K562 (cell line): ENCODE measurements around the gene RALY. TPM values are rescaled to one million over a fixed set of nuclear protein-coding genes. Genes with fewer than 3 reads are reported as not detected.
A peak's percentile ranks its signal among the peaks of the same experiment; 100 is the strongest.

Experiments
- ATAC-seq: fragments of 200-7000 bp; cut with Tn5 transposase; 3 replicates; pipeline ENCODE4 v1.9.1; 2020; ENCODE audit warnings: moderate library complexity
- BruUV-seq: library from RNA; stranded (reverse); fragments of 400-500 nt; replicated peaks from 2 replicates; lab custom pipeline; 2021; lab: Mats Ljungman, UMichigan
- CTCF ChIA-PET: fragments of 300-600 bp; formaldehyde crosslinking; extraction: SDS; loops from one replicate; lab custom pipeline; 2021; ENCODE audit warnings: low intra/inter-chr PET ratio; lab: Yijun Ruan, JAX
- POLR2A ChIA-PET: fragments of 300-600, 350-650 bp; sonication (Branson Sonifier 250); formaldehyde crosslinking; extraction: SDS; loops from one replicate; lab custom pipeline; 2021; ENCODE audit warnings: antibody characterized with exemption, inconsistent platforms; lab: Yijun Ruan, JAX
- DNase-seq, 4 experiments: peaks; one replicate each; pipeline versions ENCODE4 v3.0.0 to v3.0.0-alpha.2; 2011 to 2018; ENCODE audit warnings: low spot score in 3 of 4, mixed read lengths in 3 of 4; ENCODE audit errors: extremely low read depth in 1 of 4
- FAIRE-seq: peaks from 2 replicates; lab custom pipeline; 2011; peaks lifted over from hg19 to GRCh38; lab: Jason Lieb, UNC
- H2AFZ ChIP-seq: 2 replicates; pipeline ENCODE4 v1.6.0; 2011; ENCODE audit warnings: low read depth, low read length, control low read depth, inconsistent platforms
- H3K27ac ChIP-seq: fragments of 200-600 bp; 3 replicates; pipeline ENCODE4 v1.8.0; 2011; ENCODE audit warnings: low read depth, mild to moderate bottlenecking, control low read depth, inconsistent platforms, low read length, moderate library complexity, mixed read lengths; ENCODE audit errors: extremely low read depth
- H3K27me3 ChIP-seq, 2 experiments: fragments of 300-600 bp in 1 of 2; 2 replicates in 1 of 2; 3 replicates in 1 of 2; pipeline versions ENCODE4 v1.6.0 to v1.8.0; 2011; ENCODE audit warnings: inconsistent platforms in 2 of 2, low read length in 2 of 2, mild to moderate bottlenecking in 1 of 2, mixed read lengths in 1 of 2, moderate library complexity in 1 of 2; ENCODE audit not compliant: control insufficient read depth in 2 of 2, insufficient read depth in 2 of 2
- H3K36me3 ChIP-seq: fragments of 300-600 bp; 3 replicates; pipeline ENCODE4 v1.8.0; 2011; ENCODE audit warnings: mild to moderate bottlenecking, low read length, inconsistent platforms; ENCODE audit not compliant: control insufficient read depth, insufficient read depth
- H3K4me1 ChIP-seq, 2 experiments: fragments of 200-600 bp in 1 of 2; replicated peaks in 1 of 2; 2 replicates in 1 of 2; 3 replicates in 1 of 2; pipeline versions ENCODE4 v1.5.1 to v1.8.0; 2011; ENCODE audit warnings: inconsistent platforms in 2 of 2, low read length in 2 of 2, mild to moderate bottlenecking in 1 of 2, mixed read lengths in 1 of 2, moderate library complexity in 1 of 2; ENCODE audit not compliant: control insufficient read depth in 2 of 2, insufficient read depth in 2 of 2
- H3K4me2 ChIP-seq: 2 replicates; pipeline ENCODE4 v1.6.1; 2011; ENCODE audit warnings: low read length, control low read depth, inconsistent platforms, mixed read lengths; ENCODE audit not compliant: insufficient read depth
- H3K4me3 ChIP-seq: fragments of 200-600 bp; sonication (generic), shearing (Covaris generic); 2 replicates; pipeline ENCODE4 v1.5.1; 2016; ENCODE audit warnings: control low read depth, inconsistent platforms
- H3K79me2 ChIP-seq: fragments of 200-600 bp; 3 replicates; pipeline ENCODE4 v1.8.0; 2011; ENCODE audit warnings: low read length, inconsistent platforms; ENCODE audit not compliant: control insufficient read depth, insufficient read depth
- H3K9ac ChIP-seq, 2 experiments: 2 replicates each; pipeline versions ENCODE4 v1.6.0 to v1.6.1; 2011; ENCODE audit warnings: low read depth in 2 of 2, low read length in 2 of 2, control low read depth in 1 of 2, inconsistent platforms in 1 of 2, mild to moderate bottlenecking in 1 of 2, mixed read lengths in 1 of 2; ENCODE audit not compliant: insufficient read depth in 1 of 2
- H3K9me1 ChIP-seq: one replicate; pipeline ENCODE4 v1.6.0; 2011; ENCODE audit warnings: inconsistent platforms, mild to moderate bottlenecking, low read length, moderate library complexity; ENCODE audit not compliant: control insufficient read depth, insufficient read depth
- H3K9me3 ChIP-seq: replicated peaks from 2 replicates; pipeline ENCODE4 v1.5.1; 2011; ENCODE audit warnings: low read depth, low read length, inconsistent platforms; ENCODE audit not compliant: control insufficient read depth, insufficient read depth
- H4K20me1 ChIP-seq: replicated peaks from 2 replicates; pipeline ENCODE4 v1.6.1; 2011; ENCODE audit warnings: low read length, inconsistent platforms, mixed read lengths; ENCODE audit not compliant: control insufficient read depth, insufficient read depth
- CBFB ChIP-seq: sonication (generic); formaldehyde crosslinking; IDR thresholded peaks from 2 replicates; pipeline ENCODE4 v1.4.0; 2020; ENCODE audit warnings: mild to moderate bottlenecking, missing genetic modification reagents
- HOXB6 ChIP-seq: fragments of 250-450 bp; sonication (Bioruptor Pico); IDR thresholded peaks from 2 replicates; pipeline ENCODE4 v1.5.1; 2022; ENCODE audit warnings: mild to moderate bottlenecking, borderline replicate concordance
- MCM7 ChIP-seq, 2 experiments: fragments of 450-650 bp; IDR thresholded peaks; 2 replicates each; pipeline ENCODE4 v1.6.1; 2016 to 2018
- NR1H2 ChIP-seq: sonication (generic); formaldehyde crosslinking; IDR thresholded peaks from 2 replicates; pipeline ENCODE4 v1.4.0; 2020; ENCODE audit warnings: mild to moderate bottlenecking, missing genetic modification reagents
- POLR2G ChIP-seq: fragments of 200-400 bp; formaldehyde crosslinking; IDR thresholded peaks from 2 replicates; pipeline ENCODE4 v1.6.1; 2017; ENCODE audit warnings: low read depth, mild to moderate bottlenecking, antibody characterized with exemption, low read length, moderate library complexity
- SNRNP70 ChIP-seq: fragments of 200-400 bp; formaldehyde crosslinking; optimal IDR thresholded peaks from 2 replicates; pipeline ENCODE3; 2017; ENCODE audit warnings: low read depth, low read length
- TEAD4 ChIP-seq, 2 experiments: sonication (generic) in 1 of 2; formaldehyde crosslinking in 1 of 2; IDR thresholded peaks; 2 replicates each; pipeline versions ENCODE4 v1.6.1 to v1.8.0; 2012 to 2022; ENCODE audit warnings: borderline replicate concordance in 1 of 2, inconsistent platforms in 1 of 2, low read length in 1 of 2, mild to moderate bottlenecking in 1 of 2, missing genetic modification reagents in 1 of 2
- WGBS: fragments of 100-300 bp; shearing (Covaris generic); methylation state at CpG from one replicate; pipeline ENCODE4 v1.1.6; 2016; ENCODE audit warnings: low coverage, mixed read lengths; ENCODE audit not compliant: insufficient coverage; ENCODE audit errors: missing lambda C conversion rate; 5-methylcytosine and 5-hydroxymethylcytosine counted together
- in situ Hi-C: fragments of 300-500 bp; cut with MboI; formaldehyde crosslinking; loops from 4 replicates; pipeline ENCODE4 v1.15.0; 2018; ENCODE audit warnings: inconsistent platforms, mixed read lengths
- intact Hi-C: fragments of 100-400 bp; cut with micrococcal nuclease; formaldehyde crosslinking; loops from 2 replicates; pipeline ENCODE4 v1.14.2; 2022
- polyA plus RNA-seq, 8 experiments: library from polyadenylated mRNA; depleted of rRNA in 4 of 8; stranded (reverse) in 5 of 8; unstranded in 3 of 8; fragments of >200 nt; fragmentation: Nextera tagmentation in 2 of 8; fragmentation: Illumina TruSeq in 1 of 8; extraction: Ambion mirVana in 2 of 8; extraction: Trizol in 1 of 8; gene quantifications; 2 replicates each; pipeline versions ENCODE4 v1.2.1 to v1.2.3, GENCODE V29; 2011 to 2014; ENCODE audit warnings: inconsistent platforms in 1 of 8, missing spikeins in 1 of 8
- total RNA-seq, 7 experiments: library from RNA; depleted of rRNA in 6 of 7; stranded (reverse); fragments of >200 nt in 6 of 7; fragmentation: Illumina TruSeq in 2 of 7; extraction: Trizol in 2 of 7; gene quantifications; 2 replicates each; pipeline versions ENCODE4 v1.2.1 to v1.2.3, GENCODE V29; 2011 to 2021; ENCODE audit warnings: low replicate concordance in 1 of 7
- TF ChIP-seq, protein P1 (sequence below): fragments of 250-450 bp; sonication (Bioruptor Pico); IDR thresholded peaks from 2 replicates; pipeline ENCODE4 v1.8.0; 2022; ENCODE audit warnings: inconsistent platforms, mild to moderate bottlenecking, moderate library complexity, borderline replicate concordance
- TF ChIP-seq, protein P2 (sequence below): sonication (generic); formaldehyde crosslinking; IDR thresholded peaks from 2 replicates; pipeline ENCODE4 v1.8.0; 2022; ENCODE audit warnings: mild to moderate bottlenecking, missing genetic modification reagents

Gene RALY
- total and polyA plus RNA-seq, 9 of the 15 experiments (the other 6 are each of a cell fraction or from before 2014, with no cell fraction given) = 0.80 to 207 (median 128) TPM

DNA sequence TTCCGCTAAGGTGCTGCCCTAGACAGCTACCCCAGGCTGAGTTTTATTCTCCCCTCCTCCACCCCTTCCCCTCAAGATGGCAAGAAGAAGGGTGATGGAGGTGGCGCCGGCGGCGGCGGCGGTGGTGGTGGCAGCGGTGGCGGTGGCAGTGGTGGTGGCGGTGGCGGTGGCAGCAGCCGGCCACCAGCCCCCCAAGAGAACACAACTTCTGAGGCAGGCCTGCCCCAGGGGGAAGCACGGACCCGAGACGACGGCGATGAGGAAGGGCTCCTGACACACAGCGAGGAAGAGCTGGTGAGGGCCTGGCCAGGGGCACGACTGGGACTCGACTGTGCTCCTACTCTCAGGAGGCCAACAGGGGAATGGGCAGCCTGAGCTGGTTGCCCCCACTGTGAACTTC, 83.2 kb downstream of the RALY start:
- no peak overlapping the region for H3K4me2 ChIP-seq
- FAIRE-seq = no peak
- DNase-seq = no peak
- BruUV-seq = no TSS peak
- no peaks in the 10 kb centered on the region for H3K27me3 ChIP-seq
- ChIA-PET POLR2A (interaction anchor here (0.5 to 1.8 kb wide), 6 partner anchors 12 to 587 kb away, joined by 3 to 5 read pairs (median 4); partner anchors contain the start of genes CBFA2T2 and EIF2S2), CTCF (no interaction called here)
- in situ Hi-C loops = loop anchor here (10.0 kb wide), 1 partner anchor 152 kb away; no protein-coding TSS in a partner anchor
- peaks cover 8% of the 10 kb centered on the region; the same call in 2 of the 3 replicates for H3K79me2 ChIP-seq
- intact Hi-C loops = no loop called here
- no peaks in the 10 kb centered on the region for H3K9me3 ChIP-seq
- ATAC-seq = no peak
- no peak overlapping the region for H2AFZ ChIP-seq
- TF ChIP-seq POLR2G = peak; percentile 44
- no peak for TF ChIP-seq NR1H2 (CRISPR knock-in tag)
- no peak overlapping the region for H3K4me3 ChIP-seq
- H3K27ac ChIP-seq = no peak overlapping the region
- H4K20me1 ChIP-seq = 0 out of 2 replicates have a peak, but pooled peaks cover 4% of the 10 kb centered on the region
- H3K4me1 ChIP-seq = peaks cover 0 to 4% of the 10 kb centered on the region in 2 experiments; a peak in 2 of 5 replicates
- peaks cover 96% of the 10 kb centered on the region for H3K36me3 ChIP-seq
- peaks cover 3% of the 10 kb centered on the region for H3K9me1 ChIP-seq
- no peak overlapping the region for H3K9ac ChIP-seq
- 100% methylated on average over 4 of the region's 20 CpGs for WGBS

DNA sequence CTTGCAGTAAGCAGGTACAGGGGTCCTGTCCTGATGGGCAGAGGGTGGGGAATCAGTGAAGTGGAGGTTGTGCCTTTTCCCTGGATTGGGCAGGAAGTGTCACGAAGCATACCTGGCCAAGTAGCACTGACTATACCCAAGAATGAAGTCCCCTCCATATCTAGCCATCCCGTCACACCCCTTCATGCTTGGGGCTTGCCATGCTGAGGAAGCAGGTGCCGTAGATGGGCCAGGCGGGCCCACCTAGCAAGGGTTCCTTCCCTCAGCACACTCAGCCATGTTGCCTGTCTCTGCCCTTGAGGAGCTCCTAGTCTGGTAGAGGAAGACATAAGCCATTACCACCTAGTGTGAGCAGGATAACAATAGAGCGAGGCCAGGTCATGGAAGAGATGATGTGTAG, 84.8 kb downstream of the RALY start:
- no peaks in the 10 kb centered on the region for H4K20me1 ChIP-seq
- ATAC-seq = no peak
- no TSS peak for BruUV-seq
- H3K4me3 ChIP-seq = no peak overlapping the region
- no peak overlapping the region for H3K27ac ChIP-seq
- no peaks in the 10 kb centered on the region for H3K9me3 ChIP-seq
- in situ Hi-C loops (loop anchor here (10.0 kb wide), 1 partner anchor 154 kb away; no protein-coding TSS in a partner anchor), intact Hi-C loops (no loop called here)
- peaks cover 85% of the 10 kb centered on the region for H3K36me3 ChIP-seq
- no peaks in the 10 kb centered on the region for H3K27me3 ChIP-seq
- peaks cover 7% of the 10 kb centered on the region for H3K9me1 ChIP-seq
- POLR2A ChIA-PET = interaction anchor here (1.0 to 1.3 kb wide), 3 partner anchors 10 to 34 kb away, joined by 3 to 5 read pairs (median 4); partner anchors contain the start of gene EIF2S2
- 93% methylated on average over 5 of the region's 5 CpGs for WGBS
- FAIRE-seq = no peak
- no peaks in the 10 kb centered on the region for H3K79me2 ChIP-seq
- H3K4me1 ChIP-seq = peaks cover 9 to 14% of the 10 kb centered on the region in 2 experiments
- H2AFZ ChIP-seq = no peak overlapping the region
- CTCF ChIA-PET = no interaction called here
- no peak for DNase-seq
- H3K4me2 ChIP-seq = no peak overlapping the region
- peak overlapping the region in 1 of 2 experiments; percentile 33; a peak in 1 of 4 replicates for H3K9ac ChIP-seq
- TF ChIP-seq MCM7 (IDR thresholded peaks at IDR 0.05) (no peak), SNRNP70 (no peak), HOXB6 (no peak), TEAD4 (IDR thresholded peaks at IDR 0.05; ENCODE audit: low read length) (no peak), TEAD4 (CRISPR knock-in tag; IDR thresholded peaks at IDR 0.05; ENCODE audit: borderline replicate concordance) (no peak), CBFB (no peak)
- TF ChIP-seq, protein P1, sequence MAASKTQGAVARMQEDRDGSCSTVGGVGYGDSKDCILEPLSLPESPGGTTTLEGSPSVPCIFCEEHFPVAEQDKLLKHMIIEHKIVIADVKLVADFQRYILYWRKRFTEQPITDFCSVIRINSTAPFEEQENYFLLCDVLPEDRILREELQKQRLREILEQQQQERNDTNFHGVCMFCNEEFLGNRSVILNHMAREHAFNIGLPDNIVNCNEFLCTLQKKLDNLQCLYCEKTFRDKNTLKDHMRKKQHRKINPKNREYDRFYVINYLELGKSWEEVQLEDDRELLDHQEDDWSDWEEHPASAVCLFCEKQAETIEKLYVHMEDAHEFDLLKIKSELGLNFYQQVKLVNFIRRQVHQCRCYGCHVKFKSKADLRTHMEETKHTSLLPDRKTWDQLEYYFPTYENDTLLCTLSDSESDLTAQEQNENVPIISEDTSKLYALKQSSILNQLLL (CRISPR knock-in tag) = no peak
- TF ChIP-seq, protein P2, sequence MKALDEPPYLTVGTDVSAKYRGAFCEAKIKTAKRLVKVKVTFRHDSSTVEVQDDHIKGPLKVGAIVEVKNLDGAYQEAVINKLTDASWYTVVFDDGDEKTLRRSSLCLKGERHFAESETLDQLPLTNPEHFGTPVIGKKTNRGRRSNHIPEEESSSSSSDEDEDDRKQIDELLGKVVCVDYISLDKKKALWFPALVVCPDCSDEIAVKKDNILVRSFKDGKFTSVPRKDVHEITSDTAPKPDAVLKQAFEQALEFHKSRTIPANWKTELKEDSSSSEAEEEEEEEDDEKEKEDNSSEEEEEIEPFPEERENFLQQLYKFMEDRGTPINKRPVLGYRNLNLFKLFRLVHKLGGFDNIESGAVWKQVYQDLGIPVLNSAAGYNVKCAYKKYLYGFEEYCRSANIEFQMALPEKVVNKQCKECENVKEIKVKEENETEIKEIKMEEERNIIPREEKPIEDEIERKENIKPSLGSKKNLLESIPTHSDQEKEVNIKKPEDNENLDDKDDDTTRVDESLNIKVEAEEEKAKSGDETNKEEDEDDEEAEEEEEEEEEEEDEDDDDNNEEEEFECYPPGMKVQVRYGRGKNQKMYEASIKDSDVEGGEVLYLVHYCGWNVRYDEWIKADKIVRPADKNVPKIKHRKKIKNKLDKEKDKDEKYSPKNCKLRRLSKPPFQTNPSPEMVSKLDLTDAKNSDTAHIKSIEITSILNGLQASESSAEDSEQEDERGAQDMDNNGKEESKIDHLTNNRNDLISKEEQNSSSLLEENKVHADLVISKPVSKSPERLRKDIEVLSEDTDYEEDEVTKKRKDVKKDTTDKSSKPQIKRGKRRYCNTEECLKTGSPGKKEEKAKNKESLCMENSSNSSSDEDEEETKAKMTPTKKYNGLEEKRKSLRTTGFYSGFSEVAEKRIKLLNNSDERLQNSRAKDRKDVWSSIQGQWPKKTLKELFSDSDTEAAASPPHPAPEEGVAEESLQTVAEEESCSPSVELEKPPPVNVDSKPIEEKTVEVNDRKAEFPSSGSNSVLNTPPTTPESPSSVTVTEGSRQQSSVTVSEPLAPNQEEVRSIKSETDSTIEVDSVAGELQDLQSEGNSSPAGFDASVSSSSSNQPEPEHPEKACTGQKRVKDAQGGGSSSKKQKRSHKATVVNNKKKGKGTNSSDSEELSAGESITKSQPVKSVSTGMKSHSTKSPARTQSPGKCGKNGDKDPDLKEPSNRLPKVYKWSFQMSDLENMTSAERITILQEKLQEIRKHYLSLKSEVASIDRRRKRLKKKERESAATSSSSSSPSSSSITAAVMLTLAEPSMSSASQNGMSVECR (CRISPR knock-in tag) = no peak
